Activated CD8-positive, alpha-beta memory T cell treated with anti-CD3 and anti-CD28 coated beads, Interleukin-2, amount 50 U/mL, for 1 hour (primary cell): ENCODE measurements around the gene CDH23.

Experiments
- DNase-seq: peaks from one replicate; pipeline ENCODE4 v3.0.0-alpha.2; 2020; ENCODE audit errors: extremely low read depth

The CDH23 gene

DNA sequence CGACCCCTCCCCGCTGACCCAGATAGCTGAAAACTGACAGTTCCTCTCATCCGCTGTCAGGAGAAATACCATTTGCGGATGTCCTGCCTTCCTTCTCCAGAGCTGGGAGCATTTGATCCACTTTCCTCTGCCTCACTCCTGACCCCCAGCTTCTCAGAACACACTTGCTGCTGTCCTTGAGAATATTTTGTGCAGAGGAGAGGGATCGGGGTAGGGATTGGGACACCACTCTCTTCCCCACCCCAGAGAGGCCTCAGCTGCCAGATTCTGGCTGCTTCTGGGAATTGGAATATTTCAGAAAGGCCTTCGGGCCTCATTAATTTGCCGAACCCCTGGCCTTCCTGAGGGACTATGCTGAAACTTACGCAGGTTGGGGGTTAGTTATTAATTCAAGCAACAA is 225.9 kb downstream of the CDH23 start:
- DNase-seq: no peak

DNA sequence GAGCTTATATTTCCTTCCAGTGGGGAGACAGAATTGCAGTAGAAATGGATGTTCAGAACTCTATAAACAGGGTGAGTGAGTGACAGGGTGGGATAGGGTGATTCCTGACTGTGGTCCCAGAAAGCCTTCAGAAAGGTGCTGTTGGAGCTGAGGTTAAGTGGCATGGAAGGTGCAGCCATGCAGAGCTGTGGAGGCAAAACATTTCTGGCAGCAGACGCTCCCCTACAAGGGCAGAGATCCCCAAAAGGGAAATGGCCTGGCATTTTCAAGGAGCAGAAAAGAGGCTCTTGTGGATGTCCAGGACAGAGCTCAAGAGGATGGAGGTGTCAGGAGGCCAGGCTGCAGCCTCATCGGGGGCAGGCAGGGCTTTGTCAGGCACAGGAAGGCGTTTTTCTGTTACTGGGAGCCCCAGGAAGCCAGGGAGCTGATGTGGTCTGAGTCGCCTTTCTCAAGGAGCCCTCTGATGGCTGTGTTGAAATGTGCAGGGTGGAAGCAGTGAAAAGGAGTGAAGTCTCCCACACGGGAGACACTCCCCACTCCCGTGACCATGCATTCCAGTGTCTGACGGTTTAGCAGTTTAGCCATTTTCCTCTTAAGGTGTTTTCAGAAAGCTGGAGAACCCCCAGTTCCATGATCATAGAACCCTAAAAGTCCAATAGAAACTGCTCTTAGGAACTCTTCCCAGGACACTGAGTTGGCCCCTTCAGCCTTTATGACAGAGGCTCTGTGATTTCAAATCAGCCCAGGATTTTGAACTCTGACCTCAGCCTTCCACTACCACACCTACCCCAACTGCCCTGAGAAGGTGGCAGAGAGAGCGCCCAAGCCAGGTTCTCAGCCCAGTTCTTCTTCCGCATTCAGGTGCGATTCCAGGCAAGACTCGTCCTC is 226.6 kb downstream of the CDH23 start:
- no peak for DNase-seq

DNA sequence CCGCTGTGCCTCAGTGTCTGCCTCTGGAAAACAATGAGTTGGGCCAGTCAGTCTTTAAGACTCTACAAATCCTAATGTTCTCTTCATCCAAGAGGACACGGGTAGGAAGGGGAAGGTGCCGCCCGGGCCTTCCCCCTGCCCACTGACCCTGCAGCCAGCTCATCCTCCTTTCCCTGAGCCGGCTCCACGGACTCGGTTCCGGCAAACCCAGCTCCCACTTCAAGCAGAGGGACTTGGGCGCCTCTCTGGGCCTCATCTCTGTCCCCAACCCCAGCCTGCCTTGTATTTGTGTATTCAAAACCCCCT is 227.2 kb downstream of the CDH23 start:
- no peak for DNase-seq

DNA sequence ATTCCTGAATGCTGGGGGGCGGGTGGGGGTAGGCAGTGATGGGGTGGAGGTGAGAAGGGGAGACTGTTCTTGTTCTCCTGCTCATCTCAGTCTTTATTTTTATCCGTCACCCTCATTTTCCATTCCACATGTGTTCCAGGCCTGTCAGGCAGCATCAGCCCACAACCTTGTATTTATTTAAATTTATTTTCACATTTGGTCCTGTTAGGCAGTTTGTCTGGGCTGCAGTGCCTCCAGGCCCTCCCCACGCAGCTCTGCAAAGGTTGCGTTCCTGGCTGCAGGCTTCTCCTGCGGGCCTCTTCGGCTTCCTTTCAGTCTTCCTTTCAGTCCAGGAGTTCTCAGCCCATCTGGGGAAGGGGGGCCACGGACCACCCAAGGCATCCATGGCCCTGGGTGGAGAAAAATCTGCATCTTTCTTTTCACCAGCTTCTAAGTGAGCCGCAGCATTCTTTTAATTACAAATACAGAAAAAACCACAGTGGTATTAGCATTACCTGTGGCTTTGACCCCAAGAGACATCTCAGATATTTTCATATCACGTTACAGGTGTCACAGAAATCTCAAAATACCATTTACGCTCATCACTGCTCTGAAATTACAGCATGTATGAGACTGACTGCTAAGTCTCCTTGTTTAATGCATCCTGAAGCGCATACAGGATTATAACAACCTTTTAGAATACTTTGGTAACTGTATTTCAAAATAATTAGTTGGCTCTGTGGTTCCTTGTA is 228.9 kb downstream of the CDH23 start:
- DNase-seq: no peak

DNA sequence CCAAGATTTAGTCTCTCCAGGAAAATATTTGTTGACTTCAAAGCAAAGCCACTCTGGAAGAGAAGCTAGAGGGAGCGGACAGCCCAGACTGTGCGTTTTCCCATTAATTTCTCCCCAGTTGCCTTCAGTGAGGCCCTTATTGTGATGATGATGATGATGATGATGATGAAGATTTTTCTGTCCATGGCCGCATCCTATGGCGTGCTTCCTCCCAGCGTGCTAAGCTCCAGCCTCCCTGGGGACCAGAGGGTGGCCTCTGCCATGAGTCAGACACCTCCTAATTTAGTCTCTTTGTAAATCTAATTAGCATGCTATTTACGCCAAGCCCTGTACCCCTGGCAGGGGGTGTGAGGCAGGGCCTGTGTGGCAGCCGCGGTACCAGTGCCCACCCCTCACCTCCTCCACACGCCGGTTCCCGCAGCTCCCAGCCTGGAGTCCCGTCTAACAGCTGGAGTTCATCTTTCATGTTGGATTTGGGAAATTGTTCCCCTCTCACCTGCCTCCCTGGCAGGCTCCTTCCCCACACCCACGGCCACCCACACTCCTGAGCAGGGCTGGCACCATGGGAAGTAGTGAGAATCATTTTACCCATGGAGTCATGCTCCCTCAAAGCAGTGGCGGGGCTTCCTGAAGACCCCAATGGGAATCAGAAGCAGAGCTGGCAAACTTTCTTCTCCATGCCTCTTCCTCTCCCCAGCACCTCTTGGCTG is 230.7 kb downstream of the CDH23 start:
- no peak for DNase-seq

DNA sequence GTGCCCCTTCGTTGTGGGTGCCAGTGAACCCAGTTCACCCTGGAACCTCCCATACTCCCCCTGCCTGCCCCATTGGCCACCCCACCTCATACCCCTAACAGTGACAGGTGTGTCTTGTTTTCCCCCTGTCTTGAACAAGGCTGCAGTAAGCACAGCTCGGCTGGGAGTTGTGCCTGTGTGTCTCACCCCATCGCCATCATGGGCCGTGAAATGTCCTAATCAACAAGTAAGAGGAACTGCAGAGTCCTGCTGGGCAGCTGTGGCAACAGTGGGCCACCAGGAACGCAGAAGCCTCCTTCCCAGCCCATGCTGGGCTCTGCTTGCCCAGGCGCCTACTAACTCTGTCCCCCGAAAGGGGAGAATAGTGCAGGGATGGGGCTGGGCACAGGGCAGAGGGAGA is 231.2 kb downstream of the CDH23 start:
- no peak for DNase-seq

DNA sequence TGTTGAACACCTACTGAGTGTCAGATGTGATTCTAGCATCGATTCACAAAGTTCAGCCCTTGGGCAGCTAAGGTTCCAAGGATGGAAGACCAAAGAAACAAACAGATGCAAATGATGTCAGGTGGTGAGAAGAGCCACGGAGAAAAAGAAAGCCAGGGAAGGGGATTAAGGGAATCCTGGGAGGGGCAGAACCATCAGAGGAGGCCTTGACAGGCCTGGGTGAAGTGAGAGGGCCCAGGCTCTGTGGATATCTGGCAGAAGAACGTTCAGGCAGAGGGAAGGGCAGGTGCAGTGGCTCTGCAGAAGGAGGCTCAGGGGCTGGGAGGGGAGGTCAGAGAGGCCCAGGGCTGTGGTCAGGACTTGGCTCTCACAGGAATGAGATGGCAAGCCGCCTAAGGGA is 232.4 kb downstream of the CDH23 start:
- DNase-seq: no peak

DNA sequence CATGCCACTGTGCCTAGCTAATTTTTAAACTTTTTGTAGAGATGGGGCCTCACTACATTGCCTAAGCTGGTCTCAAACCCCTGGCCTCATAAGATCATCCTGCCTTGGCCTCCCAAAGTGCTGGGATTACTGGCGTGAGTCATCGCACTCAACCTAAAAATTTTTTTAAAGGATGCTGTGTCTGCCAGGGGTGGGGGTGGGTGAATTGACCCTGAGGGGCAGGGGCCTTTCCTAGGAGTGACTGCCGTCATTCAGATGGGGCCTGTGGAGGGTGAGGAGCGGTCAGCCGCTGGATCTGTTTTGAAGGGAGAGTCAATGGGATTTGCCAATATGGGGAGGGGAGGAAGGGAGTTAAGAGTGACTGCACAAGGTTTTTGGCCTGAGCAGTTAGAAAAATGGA is 233.4 kb downstream of the CDH23 start:
- no peak for DNase-seq

DNA sequence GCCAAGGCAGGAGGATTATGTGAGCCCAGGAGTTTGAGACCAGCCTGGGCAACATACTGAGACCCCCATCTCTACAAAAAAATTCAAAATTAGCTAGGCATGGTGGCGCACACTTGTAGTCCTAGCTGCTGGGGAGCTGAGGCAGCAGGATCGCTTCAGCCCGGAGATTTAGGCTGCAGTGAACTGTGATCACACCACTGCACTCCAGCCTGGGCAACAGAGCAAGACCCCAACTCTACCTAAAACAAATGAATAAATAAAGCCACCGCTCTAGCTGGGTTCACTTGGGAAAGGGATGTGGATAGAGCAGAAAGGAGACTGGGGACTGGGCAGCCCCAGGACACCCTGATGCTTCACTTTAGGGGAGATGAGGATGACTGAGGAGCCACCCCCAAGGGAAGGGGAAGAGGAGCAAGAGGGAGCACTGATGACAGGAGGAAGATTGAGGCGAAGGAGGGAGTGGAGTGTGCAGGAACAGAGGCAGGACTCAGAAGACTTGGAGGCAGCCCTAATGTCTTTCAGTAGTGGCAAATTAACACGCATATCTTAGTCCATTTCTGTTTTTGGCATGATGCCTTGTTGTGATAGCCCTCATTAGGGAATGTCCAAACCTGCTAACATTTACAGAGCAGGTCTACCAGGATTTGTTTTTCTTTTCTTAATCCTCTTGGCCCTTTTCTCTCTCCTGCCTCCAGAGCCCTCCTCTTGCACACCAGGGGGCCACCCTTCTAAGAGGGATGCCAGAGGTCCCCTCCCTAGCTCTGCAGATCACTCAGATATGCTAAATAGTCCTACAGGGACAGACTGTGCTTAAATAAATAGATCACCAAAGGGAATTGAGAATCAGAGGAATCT is 234.5 kb downstream of the CDH23 start:
- no peak for DNase-seq

DNA sequence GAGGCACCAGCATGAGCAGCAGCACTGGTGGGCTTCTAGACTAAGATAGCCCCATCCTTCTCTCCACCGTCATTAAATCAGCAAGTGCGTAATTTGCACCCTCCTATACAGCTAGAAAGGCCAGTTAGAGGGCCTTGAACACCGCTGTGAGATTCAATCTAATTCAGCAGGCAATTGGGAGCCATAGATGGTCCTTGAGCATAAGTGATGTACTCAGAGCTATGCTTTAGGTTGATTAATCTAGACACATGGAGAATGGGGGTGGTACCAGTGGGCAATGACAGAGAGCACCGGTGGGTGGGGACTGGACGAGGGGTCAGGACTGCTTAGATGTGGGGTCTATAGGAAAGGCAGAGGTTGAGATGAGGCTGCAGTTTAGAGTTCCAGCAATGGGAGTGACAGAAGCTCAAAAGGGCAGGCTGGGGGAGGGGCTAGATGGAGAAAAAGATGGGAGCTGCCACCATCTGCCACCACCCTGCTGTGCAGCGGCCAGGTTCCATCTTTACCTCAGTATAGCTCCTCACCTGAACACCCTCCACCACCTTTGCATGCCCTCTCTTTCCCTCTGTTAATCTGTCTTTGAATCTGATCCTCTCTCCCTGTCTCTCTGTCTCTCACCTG is 235.6 kb downstream of the CDH23 start:
- no peak for DNase-seq

DNA sequence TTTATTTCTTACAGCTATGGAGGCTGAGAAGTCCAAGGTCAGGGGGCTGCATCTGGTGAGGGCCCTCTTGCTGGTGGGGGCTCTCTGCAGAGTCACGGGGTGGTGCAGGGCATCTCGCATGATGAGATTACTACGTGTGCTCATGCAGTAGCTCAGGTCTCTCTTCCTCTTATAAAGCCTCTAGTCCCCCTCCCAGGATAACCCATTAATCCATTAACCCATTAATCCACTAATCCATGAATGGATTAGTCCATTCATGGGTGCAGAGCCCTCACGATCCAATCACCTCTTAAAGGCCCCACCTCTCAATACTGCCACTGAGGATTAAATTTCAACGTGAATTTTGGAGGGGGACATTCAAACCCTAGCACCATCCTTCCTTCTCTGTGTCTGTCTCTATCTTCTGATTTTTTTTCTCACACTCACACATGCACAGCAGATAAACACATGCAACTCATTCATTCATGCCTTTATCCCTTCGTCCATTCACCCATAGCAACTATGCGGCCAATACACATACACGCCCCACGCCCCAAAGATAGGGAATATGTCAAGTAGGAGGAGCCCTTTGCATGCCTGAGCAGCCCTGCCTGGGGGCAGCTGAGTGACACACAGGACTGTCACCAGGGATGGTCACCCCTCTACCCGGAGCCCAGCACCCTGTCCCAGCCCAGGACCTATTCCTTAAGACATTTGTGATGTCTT is 236.3 kb downstream of the CDH23 start:
- no peak for DNase-seq

DNA sequence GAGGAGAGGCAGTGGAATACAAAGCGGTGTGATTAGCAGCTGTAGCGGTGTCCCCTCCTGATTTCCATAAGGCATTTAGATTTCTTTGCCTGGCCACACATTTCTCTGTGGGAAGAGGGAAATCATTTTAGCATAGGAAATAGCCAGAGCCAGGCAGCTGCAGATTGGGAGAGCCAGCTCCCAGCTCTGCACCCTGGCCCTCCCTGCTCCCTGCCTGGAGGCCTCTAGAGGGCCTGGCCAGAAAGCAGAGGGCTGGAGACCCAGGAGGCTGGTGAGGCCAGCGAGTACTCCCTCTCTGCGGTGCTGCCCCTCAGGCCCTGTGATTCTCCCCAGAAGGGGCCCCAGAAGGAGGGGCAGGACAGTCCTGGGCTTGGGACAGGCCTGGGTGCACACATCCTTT is 237.2 kb downstream of the CDH23 start:
- DNase-seq: no peak

DNA sequence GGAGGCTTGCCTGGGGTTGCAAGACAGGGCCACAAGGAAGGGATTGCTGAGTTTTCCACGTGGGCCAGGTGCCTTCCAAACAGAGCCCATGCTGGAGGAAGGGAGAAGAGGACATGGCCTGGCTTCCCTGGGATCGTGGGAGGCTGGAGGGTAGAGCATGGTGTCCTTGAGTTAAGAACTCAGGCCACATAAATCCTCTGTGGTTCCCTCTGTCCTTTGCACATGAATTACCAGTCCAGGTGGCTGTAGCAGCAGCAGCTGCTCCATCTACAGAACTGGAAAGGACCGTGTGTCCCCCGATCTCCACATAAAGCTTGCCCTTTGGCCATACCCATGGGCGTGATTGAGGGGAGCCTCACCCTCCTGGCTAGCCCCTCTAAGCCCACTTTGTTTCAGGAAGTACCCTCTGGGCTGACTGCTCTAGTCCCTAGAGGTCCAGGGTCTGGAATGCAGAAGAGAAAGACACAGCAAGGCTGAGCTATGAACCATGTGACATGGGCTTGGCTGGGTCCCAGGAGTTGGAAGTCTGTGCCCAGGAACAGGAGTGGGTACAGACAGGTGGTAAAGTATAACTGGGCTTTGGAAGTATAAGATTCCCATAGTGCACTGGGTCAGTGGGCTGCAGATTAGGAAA is 237.9 kb downstream of the CDH23 start:
- no peak for DNase-seq

DNA sequence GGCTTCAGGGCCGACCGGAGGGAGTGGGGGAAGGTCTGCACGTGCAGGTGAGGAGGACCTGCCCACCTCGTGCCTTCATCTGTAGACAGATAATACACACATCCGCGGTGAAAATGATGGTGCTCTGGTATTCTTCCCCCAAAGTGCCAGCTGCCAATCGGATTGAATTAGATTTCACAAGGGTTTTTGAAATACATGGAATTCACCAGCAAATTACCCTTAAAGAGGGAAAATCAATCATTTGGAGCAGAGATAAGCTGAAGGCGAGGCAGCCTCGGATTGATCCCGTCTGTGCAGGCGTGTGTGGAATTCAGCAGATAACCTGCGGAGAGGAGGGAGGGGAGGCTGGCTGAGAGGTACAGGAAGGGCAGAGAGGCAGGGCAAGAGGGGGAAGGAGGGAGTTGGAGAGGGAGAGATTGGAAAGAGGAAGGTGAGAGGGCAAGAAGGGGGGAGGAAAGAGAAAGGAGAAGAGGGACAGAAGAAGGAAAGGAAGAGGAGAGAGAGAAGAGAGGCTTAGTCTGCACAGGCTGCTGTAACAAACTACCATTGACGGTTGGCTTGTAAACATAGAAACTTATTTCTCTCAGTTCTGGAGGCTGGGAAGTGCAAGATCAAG is 238.6 kb downstream of the CDH23 start:
- no peak for DNase-seq

DNA sequence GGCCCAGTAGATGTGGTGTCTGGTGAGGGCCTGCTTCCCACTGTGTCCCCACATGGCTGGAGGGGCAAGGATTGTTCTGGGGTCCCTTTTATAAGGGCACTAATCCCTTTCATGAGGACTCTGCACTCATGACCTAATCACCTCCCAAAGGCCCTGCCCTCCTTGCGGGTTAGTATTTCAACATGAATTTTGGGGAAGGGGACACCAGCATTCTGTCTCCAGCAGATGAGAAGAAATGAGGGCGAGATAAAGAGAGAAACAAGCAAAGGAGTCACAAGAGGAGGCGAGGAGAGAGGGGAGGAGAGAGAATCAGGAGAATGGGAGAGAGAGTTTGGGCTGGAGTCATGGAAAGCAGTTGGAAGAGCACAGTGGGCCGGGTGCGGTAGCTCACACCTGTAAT is 239.1 kb downstream of the CDH23 start:
- no peak for DNase-seq

DNA sequence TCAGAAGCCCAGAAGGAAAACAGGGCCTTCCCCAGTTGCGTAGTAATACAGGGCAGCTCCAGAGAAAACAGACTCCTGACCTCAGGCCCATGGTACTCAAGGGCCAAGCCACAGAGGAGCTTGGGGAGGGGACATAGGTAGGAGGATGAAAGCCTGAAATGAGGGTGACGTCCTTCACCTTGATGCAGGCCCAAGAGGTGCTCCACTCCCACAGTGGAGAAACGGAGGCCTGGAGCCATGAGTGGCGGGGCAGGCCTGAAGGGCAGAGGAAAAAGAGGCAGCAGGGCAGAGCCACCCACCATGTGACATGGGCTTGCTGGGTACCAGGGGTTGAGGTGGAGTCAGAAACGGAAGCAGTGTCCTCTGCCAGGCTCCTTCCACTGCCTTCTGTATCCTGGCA is 239.9 kb downstream of the CDH23 start:
- DNase-seq: no peak

DNA sequence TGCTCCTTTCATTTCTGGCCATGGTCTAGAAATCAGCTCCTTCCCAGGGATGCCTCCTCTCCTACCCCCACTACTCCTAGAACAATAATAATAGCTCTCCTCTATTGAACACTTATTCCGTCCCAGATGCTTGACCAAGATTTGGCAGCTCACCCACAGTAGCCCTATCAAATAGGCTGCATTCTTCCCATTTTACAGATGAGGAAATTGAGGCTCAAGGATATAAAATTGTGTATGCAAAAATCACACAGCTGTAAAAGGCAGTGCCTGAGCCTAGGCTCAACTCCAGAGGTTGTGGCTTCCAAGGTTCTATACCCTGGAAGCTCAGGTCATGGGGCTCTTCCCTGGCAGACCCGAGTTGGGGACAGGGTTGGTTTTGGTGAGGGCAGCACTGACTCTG is 240.6 kb downstream of the CDH23 start:
- DNase-seq: no peak

DNA sequence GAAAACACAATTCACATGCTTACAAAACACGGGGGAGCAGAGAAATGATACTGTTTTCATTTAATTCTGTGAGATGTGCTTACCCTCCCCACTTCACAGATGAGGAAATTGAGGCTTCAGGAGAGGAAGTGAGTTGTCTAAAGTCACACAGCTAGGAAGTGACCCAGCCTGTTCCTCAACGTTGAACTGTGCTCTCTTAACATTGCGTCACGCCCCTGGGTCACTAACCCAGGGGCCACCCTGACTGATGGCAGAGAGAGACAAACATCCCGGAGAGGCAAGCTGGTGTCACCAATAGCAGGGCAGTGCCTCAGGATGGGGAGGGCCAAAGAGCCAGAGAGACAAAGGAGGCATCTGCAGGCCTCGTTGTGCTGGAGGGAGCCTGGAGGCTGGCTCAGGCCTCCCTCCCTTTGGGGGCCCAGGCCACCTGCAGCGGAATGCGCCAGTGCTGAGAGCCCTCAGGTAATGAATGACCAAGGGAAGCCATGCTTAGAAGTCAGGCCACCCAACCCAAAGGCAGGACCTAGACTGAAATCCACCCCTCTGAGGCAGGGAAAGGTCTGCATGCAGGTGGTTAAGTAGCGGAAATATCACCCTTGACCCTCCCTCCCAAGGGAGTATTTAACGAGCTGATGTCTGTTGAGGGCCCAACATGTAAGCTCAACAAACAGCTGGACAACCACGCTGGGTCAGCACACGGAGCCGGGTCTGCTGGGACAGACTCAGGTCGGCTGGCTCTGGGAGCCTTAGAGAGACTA is 241.5 kb downstream of the CDH23 start:
- no peak for DNase-seq
